HepG2 (cell line): ENCODE measurements around the gene TFF2. TPM values are rescaled to one million over a fixed set of nuclear protein-coding genes. Genes with fewer than 3 reads are reported as not detected.

Source experiments
- DDIT3 ChIP-seq: sonication (generic); formaldehyde crosslinking; IDR thresholded peaks from 2 replicates; pipeline ENCODE4 v1.4.0; 2020; ENCODE audit warnings: mild to moderate bottlenecking, missing genetic modification reagents
- DR1 ChIP-seq: sonication (generic); formaldehyde crosslinking; IDR thresholded peaks from 2 replicates; pipeline ENCODE4 v1.8.0; 2021; ENCODE audit warnings: mild to moderate bottlenecking, missing genetic modification reagents, inconsistent platforms
- E2F1 ChIP-seq: sonication (generic); formaldehyde crosslinking; IDR thresholded peaks from 2 replicates; pipeline ENCODE4 v1.5.0; 2020; ENCODE audit warnings: missing genetic modification reagents
- ERF ChIP-seq: IDR thresholded peaks from 2 replicates; pipeline ENCODE4 v1.6.1; 2018; ENCODE audit warnings: missing biosample characterization, missing genetic modification reagents
- GLI4 ChIP-seq: sonication (generic); formaldehyde crosslinking; IDR thresholded peaks from 2 replicates; pipeline ENCODE4 v1.5.1; 2020; ENCODE audit warnings: missing genetic modification reagents, mild to moderate bottlenecking, moderate library complexity, borderline replicate concordance
- ISX ChIP-seq: sonication (generic); formaldehyde crosslinking; conservative IDR thresholded peaks from 2 replicates; pipeline ENCODE4 v1.5.0; 2020; ENCODE audit warnings: missing genetic modification reagents
- KLF6 ChIP-seq: IDR thresholded peaks from 2 replicates; pipeline ENCODE4 v1.8.0; 2016; ENCODE audit warnings: missing biosample characterization, missing genetic modification reagents
- MEIS2 ChIP-seq: sonication (generic); formaldehyde crosslinking; IDR thresholded peaks from 2 replicates; pipeline ENCODE4 v1.9.0; 2021; ENCODE audit warnings: mild to moderate bottlenecking, missing genetic modification reagents
- MLX ChIP-seq: IDR thresholded peaks from 2 replicates; pipeline ENCODE4 v1.6.1; 2016
- MXD4 ChIP-seq: IDR thresholded peaks from 2 replicates; pipeline ENCODE4 v1.6.1; 2016; ENCODE audit warnings: mild to moderate bottlenecking, missing biosample characterization, missing genetic modification reagents
- MYPOP ChIP-seq: sonication (generic); formaldehyde crosslinking; IDR thresholded peaks from 2 replicates; pipeline ENCODE4 v1.8.1; 2023; ENCODE audit warnings: mild to moderate bottlenecking, moderate library complexity, missing genetic modification reagents
- PCBP2 ChIP-seq: fragments of 200-400 bp; formaldehyde crosslinking; optimal IDR thresholded peaks from 2 replicates; pipeline ENCODE3; 2018; ENCODE audit warnings: low read length, low read depth; ENCODE audit not compliant: poor library complexity, severe bottlenecking
- POGZ ChIP-seq: sonication (generic); formaldehyde crosslinking; IDR thresholded peaks from 2 replicates; pipeline ENCODE4 v1.4.0; 2020; ENCODE audit warnings: mild to moderate bottlenecking, missing genetic modification reagents
- TEAD3 ChIP-seq: optimal IDR thresholded peaks from 2 replicates; pipeline ENCODE3; 2016; ENCODE audit warnings: borderline replicate concordance
- TFDP1 ChIP-seq: IDR thresholded peaks from 2 replicates; pipeline ENCODE4 v1.6.1; 2016; ENCODE audit warnings: missing compliant biosample characterization, missing genetic modification reagents, borderline replicate concordance
- ZBTB43 ChIP-seq: sonication (generic); formaldehyde crosslinking; conservative IDR thresholded peaks from 2 replicates; pipeline ENCODE4 v1.4.0; 2020; ENCODE audit warnings: missing genetic modification reagents
- ZHX1 ChIP-seq: sonication (generic); formaldehyde crosslinking; IDR thresholded peaks from 2 replicates; pipeline ENCODE4 v1.8.1; 2022; ENCODE audit warnings: low read depth, mild to moderate bottlenecking, missing genetic modification reagents
- ZNF274 ChIP-seq: sonication (generic); formaldehyde crosslinking; IDR thresholded peaks from 2 replicates; pipeline ENCODE4 v1.5.1; 2020; ENCODE audit warnings: mild to moderate bottlenecking, missing genetic modification reagents
- ZNF335 ChIP-seq: sonication (generic); formaldehyde crosslinking; IDR thresholded peaks from 2 replicates; pipeline ENCODE4 v1.4.0; 2020; ENCODE audit warnings: missing genetic modification reagents
- ZNF432 ChIP-seq: sonication (generic); formaldehyde crosslinking; IDR thresholded peaks from 2 replicates; pipeline ENCODE4 v1.5.0; 2020; ENCODE audit warnings: missing genetic modification reagents, mild to moderate bottlenecking, borderline replicate concordance
- ZNF468 ChIP-seq: sonication (generic); formaldehyde crosslinking; IDR thresholded peaks from 2 replicates; pipeline ENCODE4 v1.8.0; 2022; ENCODE audit warnings: mild to moderate bottlenecking, moderate library complexity, missing genetic modification reagents
- ZNF839 ChIP-seq: sonication (generic); formaldehyde crosslinking; IDR thresholded peaks from 2 replicates; pipeline ENCODE4 v1.4.0; 2020; ENCODE audit warnings: missing genetic modification reagents, mild to moderate bottlenecking, borderline replicate concordance
- polyA plus RNA-seq, 8 experiments: library from polyadenylated mRNA; depleted of rRNA in 3 of 8; stranded (reverse) in 7 of 8; unstranded in 1 of 8; fragments of >200 nt; fragmentation: Illumina TruSeq in 4 of 8; extraction: Trizol in 4 of 8; gene quantifications; 2 replicates each; pipeline versions ENCODE4 v1.2.1 to v1.2.3, GENCODE V29; 2011 to 2016; ENCODE audit warnings: low read depth in 4 of 8, missing spikeins in 1 of 8, mixed read lengths in 1 of 8; ENCODE audit not compliant: insufficient read depth in 1 of 8
- total RNA-seq, 5 experiments: library from RNA; depleted of rRNA; stranded (reverse); fragments of >200 nt; fragmentation: Illumina TruSeq; extraction: Trizol; gene quantifications; 2 replicates each; pipeline ENCODE4 v1.2.3, GENCODE V29; 2016; ENCODE audit warnings: low read depth in 1 of 5

The TFF2 gene
- total and polyA plus RNA-seq, 2 of the 13 experiments (the other 11 are each of a cell fraction or from before 2014, with no cell fraction given), result 1.5 TPM; not detected in 1

- TF ChIP-seq TFDP1 (no peak), MXD4 (CRISPR knock-in tag) (no peak), ZNF468 (CRISPR knock-in tag) (no peak), PCBP2 (no peak), GLI4 (CRISPR knock-in tag) (no peak), MYPOP (CRISPR knock-in tag) (no peak), E2F1 (no peak), ZNF839 (0 out of 2 replicates have a peak, but pooled peaks have one; percentile 33), ZHX1 (no peak), DDIT3 (CRISPR knock-in tag) (no peak), ISX (no peak), ERF (CRISPR knock-in tag) (no peak), ZBTB43 (CRISPR knock-in tag) (no peak; the same call in 1 of the 2 replicates), MEIS2 (CRISPR knock-in tag) (no peak), TEAD3 (CRISPR knock-in tag) (peak; percentile 94), ZNF432 (CRISPR knock-in tag) (no peak), ZNF274 (CRISPR knock-in tag) (no peak), KLF6 (no peak), DR1 (CRISPR knock-in tag) (no peak), MLX (CRISPR knock-in tag) (no peak), POGZ (CRISPR knock-in tag) (no peak), ZNF335 (CRISPR knock-in tag) (no peak)
Observed at GRCh38 chr21:42388740-42389448, 38.1 kb upstream of the TFF2 start (continued).
